ENCODE data around the gene A1CF. TPM values are rescaled to one million over a fixed set of nuclear protein-coding genes. Genes with fewer than 3 reads are reported as not detected.

Gene A1CF
- total and polyA plus RNA-seq, 2 of the 8 experiments (the other 6 are each of a cell fraction or from before 2014, with no cell fraction given): not detected

DNA sequence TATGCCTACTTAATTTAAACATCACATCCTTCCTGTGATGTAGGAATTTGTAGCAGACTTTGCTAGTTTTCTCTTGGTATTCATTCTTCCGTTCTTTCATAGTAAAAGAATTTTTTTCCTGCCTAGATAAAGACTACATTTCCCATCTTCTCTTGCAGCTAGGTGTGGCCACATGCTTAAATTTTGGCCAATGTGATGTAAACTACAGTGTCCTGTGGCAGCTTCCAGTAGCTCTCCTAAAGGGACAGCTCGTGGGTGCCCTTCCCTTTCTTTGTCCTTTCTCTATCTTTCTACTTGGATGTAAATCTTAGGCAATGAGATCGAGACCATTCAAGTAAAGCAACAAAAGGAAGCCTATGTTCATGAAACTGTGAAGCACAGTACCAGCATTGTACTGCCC, 87.1 kb downstream of the A1CF start (continued):
- TF ChIP-seq CHD7 (IDR thresholded peaks at IDR 0.05; ENCODE audit: insufficient replicate concordance, low read length): no peak
- TF ChIP-seq ASH2L (IDR thresholded peaks at IDR 0.05; ENCODE audit: low read length): no peak
- TF ChIP-seq, protein P1, sequence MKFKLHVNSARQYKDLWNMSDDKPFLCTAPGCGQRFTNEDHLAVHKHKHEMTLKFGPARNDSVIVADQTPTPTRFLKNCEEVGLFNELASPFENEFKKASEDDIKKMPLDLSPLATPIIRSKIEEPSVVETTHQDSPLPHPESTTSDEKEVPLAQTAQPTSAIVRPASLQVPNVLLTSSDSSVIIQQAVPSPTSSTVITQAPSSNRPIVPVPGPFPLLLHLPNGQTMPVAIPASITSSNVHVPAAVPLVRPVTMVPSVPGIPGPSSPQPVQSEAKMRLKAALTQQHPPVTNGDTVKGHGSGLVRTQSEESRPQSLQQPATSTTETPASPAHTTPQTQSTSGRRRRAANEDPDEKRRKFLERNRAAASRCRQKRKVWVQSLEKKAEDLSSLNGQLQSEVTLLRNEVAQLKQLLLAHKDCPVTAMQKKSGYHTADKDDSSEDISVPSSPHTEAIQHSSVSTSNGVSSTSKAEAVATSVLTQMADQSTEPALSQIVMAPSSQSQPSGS (IDR thresholded peaks at IDR 0.05; ENCODE audit: low read length): no peak
- TF ChIP-seq RFX5 (IDR thresholded peaks at IDR 0.05; ENCODE audit: borderline replicate concordance, low read depth, low read length): no peak
- TF ChIP-seq, protein P2, sequence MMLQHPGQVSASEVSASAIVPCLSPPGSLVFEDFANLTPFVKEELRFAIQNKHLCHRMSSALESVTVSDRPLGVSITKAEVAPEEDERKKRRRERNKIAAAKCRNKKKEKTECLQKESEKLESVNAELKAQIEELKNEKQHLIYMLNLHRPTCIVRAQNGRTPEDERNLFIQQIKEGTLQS (IDR thresholded peaks at IDR 0.05; ENCODE audit: insufficient read depth, low read depth, low read length): no peak
